OCI-LY3 (cell line): ENCODE data around the gene RANBP3L.

Source experiments
- CTCF ChIP-seq: fragments of 200-600, 300-600 bp; sonication (generic); IDR thresholded peaks from 2 replicates; pipeline ENCODE4 v1.5.1; 2014; ENCODE audit warnings: antibody characterized with exemption, low read length, low read depth
- EZH2phosphoT487 ChIP-seq: fragments of 200-600 bp; shearing (Covaris generic); IDR thresholded peaks from 2 replicates; pipeline ENCODE4 v1.6.1; 2018; ENCODE audit warnings: antibody characterized with exemption, mixed run types, low read depth

GRCh38 chr5:36217988-36218387, 83.7 kb downstream of the RANBP3L start:
- TF ChIP-seq CTCF = no peak
- TF ChIP-seq EZH2phosphoT487 = no peak
